Measurements from ENCODE around the gene CCSER1.

CCSER1 gene

DNA sequence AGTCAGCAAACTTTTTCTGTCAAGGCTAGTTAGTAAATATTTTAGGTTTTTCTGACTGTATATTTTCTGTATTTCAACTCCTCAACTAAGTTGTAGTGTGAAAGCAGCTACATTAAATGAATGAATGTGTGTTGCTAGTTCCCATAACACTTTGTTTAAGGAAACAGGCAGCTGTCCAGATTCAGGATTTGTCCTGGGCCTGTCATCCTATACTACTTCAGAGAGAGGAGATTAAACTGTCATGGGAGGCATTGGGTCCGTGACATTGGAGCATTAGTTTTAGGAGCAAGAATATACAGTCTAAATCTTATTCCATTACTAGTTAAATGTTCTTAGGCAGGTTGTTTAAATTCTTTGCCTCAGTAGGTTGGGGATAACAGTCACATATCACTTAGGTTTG lies 516.0 kb downstream of the CCSER1 start:
- no peaks in the 10 kb centered on the region for H3K27me3 ChIP-seq (replicated peaks)
- H3K4me3 ChIP-seq (ENCODE audit: low read depth, low read length), result no peak overlapping the region
- TF ChIP-seq, protein P1, sequence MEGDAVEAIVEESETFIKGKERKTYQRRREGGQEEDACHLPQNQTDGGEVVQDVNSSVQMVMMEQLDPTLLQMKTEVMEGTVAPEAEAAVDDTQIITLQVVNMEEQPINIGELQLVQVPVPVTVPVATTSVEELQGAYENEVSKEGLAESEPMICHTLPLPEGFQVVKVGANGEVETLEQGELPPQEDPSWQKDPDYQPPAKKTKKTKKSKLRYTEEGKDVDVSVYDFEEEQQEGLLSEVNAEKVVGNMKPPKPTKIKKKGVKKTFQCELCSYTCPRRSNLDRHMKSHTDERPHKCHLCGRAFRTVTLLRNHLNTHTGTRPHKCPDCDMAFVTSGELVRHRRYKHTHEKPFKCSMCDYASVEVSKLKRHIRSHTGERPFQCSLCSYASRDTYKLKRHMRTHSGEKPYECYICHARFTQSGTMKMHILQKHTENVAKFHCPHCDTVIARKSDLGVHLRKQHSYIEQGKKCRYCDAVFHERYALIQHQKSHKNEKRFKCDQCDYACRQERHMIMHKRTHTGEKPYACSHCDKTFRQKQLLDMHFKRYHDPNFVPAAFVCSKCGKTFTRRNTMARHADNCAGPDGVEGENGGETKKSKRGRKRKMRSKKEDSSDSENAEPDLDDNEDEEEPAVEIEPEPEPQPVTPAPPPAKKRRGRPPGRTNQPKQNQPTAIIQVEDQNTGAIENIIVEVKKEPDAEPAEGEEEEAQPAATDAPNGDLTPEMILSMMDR (IDR thresholded peaks at IDR 0.05; ENCODE audit: low read depth, low read length, missing control alignments), result no peak
- no peak for DNase-seq
- H3K36me3 ChIP-seq (replicated peaks), result no peaks in the 10 kb centered on the region
- no peak overlapping the region for H3K27ac ChIP-seq
- in situ Hi-C loops (cut with HindIII; ENCODE audit: low pct_ligation_motif_present, low sequenced_read_pairs), result no loop called here

DNA sequence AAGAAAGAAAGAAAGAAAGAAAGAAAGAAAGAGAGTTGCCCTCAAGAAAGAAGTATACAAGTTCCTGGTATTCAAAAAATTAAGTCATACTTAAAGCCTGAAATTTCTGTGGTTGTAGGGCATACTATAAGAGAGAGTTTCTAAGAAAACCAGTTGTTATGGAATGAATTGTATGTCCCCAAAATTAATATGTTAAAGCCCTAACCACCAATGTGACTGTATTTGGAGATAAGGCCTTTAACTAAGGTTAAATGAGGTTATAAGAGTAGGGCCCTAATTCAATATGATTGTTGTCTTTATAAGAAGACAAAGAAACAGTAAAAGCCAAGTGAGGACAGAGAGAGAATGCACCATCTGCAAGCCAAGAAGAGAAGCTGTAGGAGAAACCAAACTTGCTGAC lies 521.1 kb downstream of the CCSER1 start:
- TF ChIP-seq, protein P1 (IDR thresholded peaks at IDR 0.05; ENCODE audit: low read depth, low read length, missing control alignments), result no peak
- Histone ChIP-seq H3K27me3 (replicated peaks) (no peaks in the 10 kb centered on the region), H3K27ac (no peak overlapping the region), H3K4me3 (ENCODE audit: low read depth, low read length) (no peak overlapping the region), H3K36me3 (replicated peaks) (no peaks in the 10 kb centered on the region)
- DNase-seq, result no peak
- in situ Hi-C loops (cut with HindIII; ENCODE audit: low pct_ligation_motif_present, low sequenced_read_pairs), result no loop called here

DNA sequence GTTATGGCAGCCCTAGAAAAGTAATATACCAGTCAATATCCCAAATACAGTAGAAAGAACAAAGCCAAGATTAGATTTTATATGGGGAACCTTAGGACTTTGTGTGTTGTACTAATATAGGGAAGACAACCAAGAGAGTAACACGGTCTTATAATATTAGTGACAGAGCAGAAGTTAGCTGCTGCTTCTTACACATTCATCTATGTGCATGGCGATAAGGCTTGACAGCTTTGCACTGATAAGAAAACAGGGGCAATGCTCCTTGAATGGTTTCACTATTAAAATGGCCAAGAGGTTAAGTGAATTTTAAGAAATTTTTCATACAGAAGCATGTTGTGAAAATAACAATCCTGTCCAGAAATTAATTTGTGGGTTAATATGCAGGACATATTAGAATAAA lies 521.6 kb downstream of the CCSER1 start:
- DNase-seq, result no peak
- H3K4me3 ChIP-seq (ENCODE audit: low read depth, low read length), result no peak overlapping the region
- no peak overlapping the region for H3K27ac ChIP-seq
- H3K27me3 ChIP-seq (replicated peaks), result no peaks in the 10 kb centered on the region
- no peaks in the 10 kb centered on the region for H3K36me3 ChIP-seq (replicated peaks)
- in situ Hi-C loops (cut with HindIII; ENCODE audit: low pct_ligation_motif_present, low sequenced_read_pairs), result no loop called here
- TF ChIP-seq, protein P1 (IDR thresholded peaks at IDR 0.05; ENCODE audit: low read depth, low read length, missing control alignments), result no peak

DNA sequence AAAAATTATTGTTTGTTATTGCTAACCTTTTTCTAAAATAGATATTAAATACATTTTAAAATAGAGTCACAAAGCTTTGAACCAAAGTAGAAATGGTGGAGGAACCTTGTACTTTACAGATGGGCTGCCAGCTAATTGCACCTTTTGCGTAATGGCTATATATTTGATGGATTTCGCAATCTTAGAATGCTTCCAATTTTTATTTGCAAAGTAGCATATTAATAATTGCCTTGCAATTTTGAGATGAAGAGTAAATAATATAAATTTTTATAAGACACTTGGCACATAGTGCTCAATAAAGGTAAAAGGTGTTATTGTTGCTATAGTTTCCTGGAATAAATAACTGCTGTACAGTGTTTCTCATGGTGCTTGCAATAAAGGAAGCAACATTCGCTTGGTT lies 533.5 kb downstream of the CCSER1 start:
- in situ Hi-C loops (cut with HindIII; ENCODE audit: low pct_ligation_motif_present, low sequenced_read_pairs), result no loop called here
- Histone ChIP-seq H3K4me3 (ENCODE audit: low read depth, low read length) (no peak overlapping the region), H3K27ac (no peak overlapping the region), H3K27me3 (replicated peaks) (no peaks in the 10 kb centered on the region), H3K36me3 (replicated peaks) (no peaks in the 10 kb centered on the region)
- TF ChIP-seq, protein P1 (IDR thresholded peaks at IDR 0.05; ENCODE audit: low read depth, low read length, missing control alignments), result no peak
- no peak for DNase-seq

DNA sequence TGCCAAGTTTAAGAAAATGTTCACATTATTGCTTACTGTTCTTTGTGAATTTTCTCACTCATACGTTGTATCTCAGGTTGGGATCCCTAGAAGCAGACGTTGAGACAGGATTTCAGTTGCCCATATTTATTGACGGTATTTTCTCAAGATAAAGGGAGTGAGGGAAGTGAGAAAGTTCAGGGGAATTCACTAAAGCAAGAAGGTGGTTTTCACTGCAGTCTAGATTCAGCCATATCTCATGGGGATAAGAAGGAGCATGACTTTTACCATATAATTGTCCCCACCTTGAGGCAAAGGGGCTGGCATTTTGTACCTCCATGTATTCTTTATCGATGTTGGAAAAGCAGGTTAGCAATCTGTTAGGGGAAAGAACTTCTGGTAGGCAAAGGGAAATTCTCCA lies 543.0 kb downstream of the CCSER1 start:
- no peaks in the 10 kb centered on the region for H3K36me3 ChIP-seq (replicated peaks)
- H3K4me3 ChIP-seq (ENCODE audit: low read depth, low read length), result no peak overlapping the region
- H3K27me3 ChIP-seq (replicated peaks), result no peaks in the 10 kb centered on the region
- H3K27ac ChIP-seq, result no peak overlapping the region
- TF ChIP-seq, protein P1 (IDR thresholded peaks at IDR 0.05; ENCODE audit: low read depth, low read length, missing control alignments), result no peak
- in situ Hi-C loops (cut with HindIII; ENCODE audit: low pct_ligation_motif_present, low sequenced_read_pairs), result no loop called here
- DNase-seq, result no peak

DNA sequence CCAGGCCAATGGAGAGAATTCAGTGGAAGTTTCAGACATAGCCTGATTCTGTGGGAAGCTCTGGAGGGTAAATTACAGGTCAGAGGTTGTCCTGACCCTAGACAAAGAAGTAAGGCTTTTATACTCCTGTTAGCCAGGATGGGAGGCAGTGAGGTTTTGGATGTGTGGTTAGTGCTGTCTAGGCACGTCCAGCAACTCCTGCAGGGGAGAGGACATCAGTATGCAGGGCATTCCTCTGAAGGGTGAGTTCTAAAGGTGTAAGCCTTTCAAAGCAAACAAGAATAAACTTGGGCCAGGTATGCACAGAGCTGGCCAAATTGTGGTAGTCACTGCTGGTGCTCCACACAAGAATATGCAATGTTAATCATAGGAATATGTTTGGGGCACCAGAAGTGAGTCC lies 562.5 kb downstream of the CCSER1 start:
- in situ Hi-C loops (cut with HindIII; ENCODE audit: low pct_ligation_motif_present, low sequenced_read_pairs), result no loop called here
- no peak overlapping the region for H3K27ac ChIP-seq
- H3K4me3 ChIP-seq (ENCODE audit: low read depth, low read length), result no peak overlapping the region
- no peaks in the 10 kb centered on the region for H3K36me3 ChIP-seq (replicated peaks)
- TF ChIP-seq, protein P1 (IDR thresholded peaks at IDR 0.05; ENCODE audit: low read depth, low read length, missing control alignments), result no peak
- DNase-seq, result no peak
- H3K27me3 ChIP-seq (replicated peaks), result no peaks in the 10 kb centered on the region

Data from brain microvascular endothelial cell (primary cell).